A549 (cell line): Measurements from ENCODE around the gene SOHLH2.

ENCODE experiments used
- ZFP36 ChIP-seq: fragments of 450-650 bp; IDR thresholded peaks from 2 replicates; pipeline ENCODE4 v1.6.1; 2014; ENCODE audit warnings: borderline replicate concordance; ENCODE audit not compliant: partially characterized antibody
- TF ChIP-seq, protein P1 (sequence below): fragments of 200-600 bp; sonication (generic); IDR thresholded peaks from 2 replicates; pipeline ENCODE4 v1.6.1; 2016; ENCODE audit warnings: antibody characterized with exemption, mild to moderate bottlenecking, moderate library complexity
- TF ChIP-seq, protein P2 (sequence below): fragments of >200 bp; sonication (Bioruptor Twin); formaldehyde crosslinking; IDR thresholded peaks from 3 replicates; pipeline ENCODE4 v1.5.1; 2016

GRCh38 chr13:36143738-36144137 lies 70.6 kb downstream of the SOHLH2 start:
- TF ChIP-seq, protein P1, sequence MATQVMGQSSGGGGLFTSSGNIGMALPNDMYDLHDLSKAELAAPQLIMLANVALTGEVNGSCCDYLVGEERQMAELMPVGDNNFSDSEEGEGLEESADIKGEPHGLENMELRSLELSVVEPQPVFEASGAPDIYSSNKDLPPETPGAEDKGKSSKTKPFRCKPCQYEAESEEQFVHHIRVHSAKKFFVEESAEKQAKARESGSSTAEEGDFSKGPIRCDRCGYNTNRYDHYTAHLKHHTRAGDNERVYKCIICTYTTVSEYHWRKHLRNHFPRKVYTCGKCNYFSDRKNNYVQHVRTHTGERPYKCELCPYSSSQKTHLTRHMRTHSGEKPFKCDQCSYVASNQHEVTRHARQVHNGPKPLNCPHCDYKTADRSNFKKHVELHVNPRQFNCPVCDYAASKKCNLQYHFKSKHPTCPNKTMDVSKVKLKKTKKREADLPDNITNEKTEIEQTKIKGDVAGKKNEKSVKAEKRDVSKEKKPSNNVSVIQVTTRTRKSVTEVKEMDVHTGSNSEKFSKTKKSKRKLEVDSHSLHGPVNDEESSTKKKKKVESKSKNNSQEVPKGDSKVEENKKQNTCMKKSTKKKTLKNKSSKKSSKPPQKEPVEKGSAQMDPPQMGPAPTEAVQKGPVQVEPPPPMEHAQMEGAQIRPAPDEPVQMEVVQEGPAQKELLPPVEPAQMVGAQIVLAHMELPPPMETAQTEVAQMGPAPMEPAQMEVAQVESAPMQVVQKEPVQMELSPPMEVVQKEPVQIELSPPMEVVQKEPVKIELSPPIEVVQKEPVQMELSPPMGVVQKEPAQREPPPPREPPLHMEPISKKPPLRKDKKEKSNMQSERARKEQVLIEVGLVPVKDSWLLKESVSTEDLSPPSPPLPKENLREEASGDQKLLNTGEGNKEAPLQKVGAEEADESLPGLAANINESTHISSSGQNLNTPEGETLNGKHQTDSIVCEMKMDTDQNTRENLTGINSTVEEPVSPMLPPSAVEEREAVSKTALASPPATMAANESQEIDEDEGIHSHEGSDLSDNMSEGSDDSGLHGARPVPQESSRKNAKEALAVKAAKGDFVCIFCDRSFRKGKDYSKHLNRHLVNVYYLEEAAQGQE: no peak
- TF ChIP-seq, protein P2, sequence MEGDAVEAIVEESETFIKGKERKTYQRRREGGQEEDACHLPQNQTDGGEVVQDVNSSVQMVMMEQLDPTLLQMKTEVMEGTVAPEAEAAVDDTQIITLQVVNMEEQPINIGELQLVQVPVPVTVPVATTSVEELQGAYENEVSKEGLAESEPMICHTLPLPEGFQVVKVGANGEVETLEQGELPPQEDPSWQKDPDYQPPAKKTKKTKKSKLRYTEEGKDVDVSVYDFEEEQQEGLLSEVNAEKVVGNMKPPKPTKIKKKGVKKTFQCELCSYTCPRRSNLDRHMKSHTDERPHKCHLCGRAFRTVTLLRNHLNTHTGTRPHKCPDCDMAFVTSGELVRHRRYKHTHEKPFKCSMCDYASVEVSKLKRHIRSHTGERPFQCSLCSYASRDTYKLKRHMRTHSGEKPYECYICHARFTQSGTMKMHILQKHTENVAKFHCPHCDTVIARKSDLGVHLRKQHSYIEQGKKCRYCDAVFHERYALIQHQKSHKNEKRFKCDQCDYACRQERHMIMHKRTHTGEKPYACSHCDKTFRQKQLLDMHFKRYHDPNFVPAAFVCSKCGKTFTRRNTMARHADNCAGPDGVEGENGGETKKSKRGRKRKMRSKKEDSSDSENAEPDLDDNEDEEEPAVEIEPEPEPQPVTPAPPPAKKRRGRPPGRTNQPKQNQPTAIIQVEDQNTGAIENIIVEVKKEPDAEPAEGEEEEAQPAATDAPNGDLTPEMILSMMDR: no peak
- no peak for TF ChIP-seq ZFP36
